Activated CD4-positive, CD25-positive, alpha-beta regulatory T cell treated with anti-CD3 and anti-CD28 coated beads, Interleukin-2, amount 50 U/mL, for 24 hours (primary cell): ENCODE data around the gene ATG4A.

Experiments used
- ATAC-seq, 2 donors: fragments of 150-1000 bp; cut with Tn5 transposase; one replicate each; pipeline ENCODE4 v1.10.0; 2021; ENCODE audit warnings: mild to moderate bottlenecking in 1 of 2, moderate library complexity in 1 of 2

Gene ATG4A

GRCh38 chrX:108169768-108170167 lies 78.2 kb downstream of the ATG4A start:
- no peak for ATAC-seq

- ATAC-seq = no peak
These were observed 80.1 kb downstream of the ATG4A start for GRCh38 chrX:108171671-108172070.

DNA sequence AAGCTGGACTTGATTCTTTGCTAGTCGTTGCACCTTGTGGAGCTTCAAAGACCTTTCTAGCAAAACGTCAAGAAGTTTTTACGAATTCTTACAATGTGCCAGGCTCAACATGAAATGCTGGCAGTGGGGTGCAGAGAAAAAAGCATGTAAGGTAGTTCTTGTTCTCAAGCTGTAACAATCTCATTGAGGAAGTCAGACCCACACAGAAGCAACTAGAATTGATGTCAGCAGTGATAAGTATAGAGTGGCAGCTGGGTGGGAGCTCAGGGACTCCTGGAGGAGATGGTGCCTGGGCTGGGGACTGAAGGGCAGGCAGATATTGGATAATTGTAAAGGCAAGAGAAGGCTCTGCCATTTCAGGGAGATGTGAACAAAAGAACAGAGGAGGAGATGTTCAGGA lies 82.3 kb downstream of the ATG4A start:
- ATAC-seq = no peak

DNA sequence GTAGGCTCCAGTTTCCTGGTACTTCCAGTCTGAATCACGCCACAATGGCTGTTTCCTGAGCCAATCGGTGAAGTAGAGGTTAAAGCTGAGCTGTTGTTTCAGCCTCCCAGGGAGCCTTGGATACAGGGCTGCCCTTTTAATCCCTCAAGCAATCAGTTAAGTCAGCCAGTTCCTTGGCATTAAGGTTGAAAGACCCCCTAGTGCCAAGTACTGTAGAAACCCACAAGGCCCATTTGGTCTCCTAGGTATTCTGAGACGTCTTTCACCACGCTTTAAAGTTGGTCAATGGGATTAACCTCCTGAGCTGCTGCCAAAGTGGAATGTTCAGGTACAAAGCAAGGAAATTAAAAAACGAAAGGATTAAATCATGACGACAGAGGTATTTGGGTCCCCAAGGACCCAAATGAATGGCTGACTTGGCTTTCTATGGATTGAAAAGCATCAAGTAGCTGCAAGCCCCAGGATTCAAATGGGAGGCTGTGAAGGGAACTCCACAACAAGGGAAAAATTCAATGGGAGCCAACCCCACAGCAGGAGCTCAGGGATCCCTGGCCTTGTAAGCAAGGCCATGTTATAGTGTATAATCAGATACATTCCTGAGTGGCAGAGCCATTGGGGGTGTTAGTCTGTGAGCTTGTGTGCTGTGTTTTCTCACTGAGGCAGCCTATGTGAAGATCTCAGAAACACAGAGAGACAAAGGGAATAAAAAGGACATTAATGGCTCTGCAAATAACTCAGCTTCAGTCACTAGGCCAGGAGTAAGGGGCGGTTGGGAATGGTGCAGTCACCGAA lies 86.0 kb downstream of the ATG4A start:
- ATAC-seq = no peak

DNA sequence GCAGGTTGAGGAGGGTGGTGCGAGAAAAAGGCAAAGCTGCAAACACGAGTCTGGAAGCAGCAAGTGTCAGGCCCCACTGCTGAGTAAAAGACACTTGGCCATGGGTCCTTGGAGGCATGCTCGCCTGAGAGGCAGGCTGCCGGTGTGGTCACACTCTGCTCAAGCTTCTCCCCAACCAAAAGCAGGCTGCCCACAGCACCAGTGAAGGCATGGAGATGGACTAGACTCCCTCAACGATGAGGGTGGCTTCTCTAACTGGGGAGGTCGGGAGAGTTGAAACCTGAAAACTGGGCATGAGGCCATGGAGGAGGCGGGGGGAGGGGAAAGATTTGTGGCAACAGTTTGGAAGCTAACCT lies 86.5 kb downstream of the ATG4A start:
- no peak for ATAC-seq

- no peak for ATAC-seq
These were observed 95.2 kb downstream of the ATG4A start for GRCh38 chrX:108186811-108187210.

- ATAC-seq = no peak
These were observed 106.8 kb downstream of the ATG4A start for GRCh38 chrX:108198420-108198819.

DNA sequence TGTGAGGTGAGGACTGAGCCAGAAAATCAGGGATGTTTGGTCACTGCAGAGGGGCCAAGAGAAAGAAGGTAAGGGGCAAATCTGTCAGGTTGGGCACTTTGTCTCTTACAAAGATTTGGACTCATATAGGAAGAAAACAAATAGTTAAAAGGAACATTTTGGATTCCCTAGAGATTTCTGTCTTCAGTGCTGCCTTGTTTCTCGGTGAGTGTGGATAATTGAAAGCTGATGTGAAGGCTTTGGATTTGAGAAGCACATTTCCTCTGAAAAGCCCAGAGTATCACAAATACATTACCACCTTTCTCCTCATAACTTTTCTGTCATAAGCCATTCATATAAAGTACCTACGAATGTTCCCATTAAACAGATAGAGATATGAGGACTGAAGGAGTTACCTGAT lies 107.5 kb downstream of the ATG4A start:
- no peak for ATAC-seq

GRCh38 chrX:108199691-108200090 lies 108.1 kb downstream of the ATG4A start:
- no peak for ATAC-seq

GRCh38 chrX:108203540-108203939 lies 112.0 kb downstream of the ATG4A start:
- ATAC-seq = no peak
